Measurements from ENCODE around the gene PIGM.

Gene PIGM

GRCh38 chr1:160047111-160047991 lies 15.6 kb upstream of the PIGM start:
- TF ChIP-seq GATA3 (IDR thresholded peaks at IDR 0.05; ENCODE audit: low read depth, low read length) (no peak), GATA2 (IDR thresholded peaks at IDR 0.05; ENCODE audit: low read depth, low read length) (no peak)

- TF ChIP-seq GATA3 (IDR thresholded peaks at IDR 0.05; ENCODE audit: low read depth, low read length) (no peak), GATA2 (IDR thresholded peaks at IDR 0.05; ENCODE audit: low read depth, low read length) (peak; percentile 80)
These were observed 14.8 kb upstream of the PIGM start for GRCh38 chr1:160046494-160047110.

GRCh38 chr1:160045653-160046052 lies 13.9 kb upstream of the PIGM start:
- TF ChIP-seq GATA2 (IDR thresholded peaks at IDR 0.05; ENCODE audit: low read depth, low read length): no peak
- TF ChIP-seq GATA3 (IDR thresholded peaks at IDR 0.05; ENCODE audit: low read depth, low read length): no peak

DNA sequence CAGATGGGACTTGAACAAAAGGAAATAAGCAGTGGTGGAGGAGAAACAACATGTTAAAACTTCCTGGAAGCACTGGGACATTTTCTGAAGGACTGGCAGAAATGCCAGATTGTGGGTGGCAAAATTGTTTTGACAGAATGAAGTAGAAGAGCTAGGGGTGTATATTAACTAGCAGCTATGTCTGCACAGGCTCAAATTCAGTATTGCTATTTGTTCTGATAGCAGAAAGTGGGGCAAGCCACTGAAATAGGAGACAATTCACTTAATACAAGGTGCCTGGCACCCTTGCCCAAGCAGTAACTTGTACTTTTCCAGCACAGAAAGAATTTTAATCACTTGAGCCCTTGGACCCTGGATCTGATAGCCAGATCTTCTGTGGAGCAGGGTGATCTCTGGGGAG lies 11.8 kb upstream of the PIGM start:
- TF ChIP-seq GATA2 (IDR thresholded peaks at IDR 0.05; ENCODE audit: low read depth, low read length) (no peak), GATA3 (IDR thresholded peaks at IDR 0.05; ENCODE audit: low read depth, low read length) (no peak)

DNA sequence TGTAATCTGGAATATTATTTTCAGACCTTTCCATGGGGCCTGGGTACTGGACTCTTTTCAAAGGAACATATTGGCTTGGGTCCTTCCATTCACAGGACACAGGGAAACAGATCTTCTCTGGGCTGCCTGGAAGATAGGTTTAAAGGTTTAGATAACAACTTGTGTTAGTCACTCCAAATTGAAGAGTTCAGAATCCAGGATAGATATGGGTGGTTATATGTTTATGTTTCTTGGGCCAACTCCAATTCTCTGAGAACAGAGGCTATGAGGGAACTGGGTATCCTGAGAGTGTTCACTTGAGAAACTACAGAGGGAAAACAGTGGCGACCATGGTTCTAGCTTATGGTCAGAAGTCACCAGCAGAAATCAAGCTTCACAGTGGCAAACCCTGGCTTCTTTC lies 8.7 kb upstream of the PIGM start:
- TF ChIP-seq GATA2 (IDR thresholded peaks at IDR 0.05; ENCODE audit: low read depth, low read length) (no peak), GATA3 (IDR thresholded peaks at IDR 0.05; ENCODE audit: low read depth, low read length) (no peak)

DNA sequence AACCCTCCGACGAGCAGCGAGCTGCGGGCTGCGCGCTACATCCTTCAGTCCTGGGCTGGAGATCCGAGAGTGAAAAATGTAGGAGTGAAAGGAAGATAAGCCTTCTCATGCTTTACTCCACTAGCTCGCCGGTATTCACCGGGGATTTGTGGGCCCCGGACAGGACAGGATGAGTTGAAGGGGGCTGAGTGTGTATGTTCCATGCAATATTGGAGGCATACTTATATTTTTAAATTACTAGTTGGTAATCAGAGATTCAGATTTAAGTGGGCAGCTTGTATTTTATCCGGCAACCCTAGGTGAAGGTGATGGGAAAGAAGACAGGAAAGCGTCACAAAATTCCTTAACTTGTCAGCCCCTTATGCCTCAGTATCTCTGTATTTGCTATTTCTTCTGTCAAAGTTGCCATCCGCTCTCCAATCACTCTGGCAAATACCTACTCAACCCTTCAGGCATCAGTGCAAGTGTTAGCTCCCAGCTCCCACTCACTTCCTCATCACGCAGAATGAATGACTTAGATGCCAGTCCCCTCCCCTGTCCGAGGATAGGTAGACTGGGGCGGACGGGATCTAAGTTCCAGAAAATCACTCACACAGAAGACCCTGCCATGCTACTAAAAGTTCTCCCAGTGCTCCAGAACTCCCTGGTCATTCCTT lies 503 bp upstream of the PIGM start:
- no peak for TF ChIP-seq GATA2 (IDR thresholded peaks at IDR 0.05; ENCODE audit: low read depth, low read length)
- TF ChIP-seq GATA3 (IDR thresholded peaks at IDR 0.05; ENCODE audit: low read depth, low read length): no peak

DNA sequence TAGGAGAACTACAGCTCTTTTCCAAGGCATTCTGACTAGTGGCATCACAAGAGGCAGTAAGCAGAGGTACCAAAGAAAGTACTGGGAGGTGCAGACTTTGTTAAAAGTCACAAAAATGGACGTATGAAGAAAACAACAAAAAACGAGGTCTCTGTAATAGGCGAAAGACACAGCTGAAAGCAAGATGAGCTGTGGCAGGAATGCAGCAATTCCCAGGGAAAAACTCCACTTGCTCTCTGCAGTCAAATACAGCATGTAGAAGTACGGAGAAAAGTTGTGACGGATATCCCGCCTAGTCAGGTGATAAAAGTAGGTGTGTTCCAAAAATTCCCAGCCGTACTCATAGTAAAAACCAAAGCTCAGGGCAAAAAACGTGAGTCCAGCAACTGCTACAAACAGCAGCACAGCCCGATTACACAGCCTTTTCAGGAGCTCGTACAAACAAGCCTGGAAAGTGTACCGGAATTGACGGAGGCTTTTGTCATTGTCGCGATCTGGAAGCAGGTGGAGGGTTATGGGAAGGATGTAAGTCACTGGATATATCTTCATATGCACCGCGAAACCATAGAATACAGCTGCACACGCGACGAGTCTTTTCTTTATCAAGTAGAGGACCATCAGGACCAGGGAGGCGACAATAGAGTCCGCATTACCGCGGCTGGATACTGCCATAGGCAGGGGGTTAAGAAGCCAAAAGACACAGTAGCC lies 979 bp downstream of the PIGM start:
- TF ChIP-seq GATA3 (IDR thresholded peaks at IDR 0.05; ENCODE audit: low read depth, low read length) (no peak), GATA2 (IDR thresholded peaks at IDR 0.05; ENCODE audit: low read depth, low read length) (no peak)

GRCh38 chr1:160028426-160028825 lies 3.4 kb downstream of the PIGM start:
- TF ChIP-seq GATA2 (IDR thresholded peaks at IDR 0.05; ENCODE audit: low read depth, low read length): no peak
- TF ChIP-seq GATA3 (IDR thresholded peaks at IDR 0.05; ENCODE audit: low read depth, low read length): no peak

DNA sequence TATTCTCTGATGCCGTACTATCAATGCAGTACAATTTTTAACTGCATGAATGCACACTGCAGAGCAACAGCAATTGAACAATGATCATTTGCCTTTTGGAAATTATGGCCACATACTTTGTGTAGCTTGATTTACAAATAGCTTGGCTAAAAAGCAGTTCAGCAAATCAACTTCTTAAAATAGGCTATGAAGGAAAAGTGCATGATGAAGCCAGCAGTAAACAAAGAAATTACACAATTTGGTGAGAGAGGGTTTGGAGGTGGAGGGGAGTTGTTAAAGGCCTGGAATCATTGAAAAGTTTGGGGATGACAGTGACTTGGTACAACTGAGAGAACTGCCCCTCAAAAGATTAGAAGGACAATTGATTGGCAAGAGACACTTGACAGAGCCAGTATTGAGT lies 6.5 kb downstream of the PIGM start:
- TF ChIP-seq GATA3 (IDR thresholded peaks at IDR 0.05; ENCODE audit: low read depth, low read length) (no peak), GATA2 (IDR thresholded peaks at IDR 0.05; ENCODE audit: low read depth, low read length) (no peak)

DNA sequence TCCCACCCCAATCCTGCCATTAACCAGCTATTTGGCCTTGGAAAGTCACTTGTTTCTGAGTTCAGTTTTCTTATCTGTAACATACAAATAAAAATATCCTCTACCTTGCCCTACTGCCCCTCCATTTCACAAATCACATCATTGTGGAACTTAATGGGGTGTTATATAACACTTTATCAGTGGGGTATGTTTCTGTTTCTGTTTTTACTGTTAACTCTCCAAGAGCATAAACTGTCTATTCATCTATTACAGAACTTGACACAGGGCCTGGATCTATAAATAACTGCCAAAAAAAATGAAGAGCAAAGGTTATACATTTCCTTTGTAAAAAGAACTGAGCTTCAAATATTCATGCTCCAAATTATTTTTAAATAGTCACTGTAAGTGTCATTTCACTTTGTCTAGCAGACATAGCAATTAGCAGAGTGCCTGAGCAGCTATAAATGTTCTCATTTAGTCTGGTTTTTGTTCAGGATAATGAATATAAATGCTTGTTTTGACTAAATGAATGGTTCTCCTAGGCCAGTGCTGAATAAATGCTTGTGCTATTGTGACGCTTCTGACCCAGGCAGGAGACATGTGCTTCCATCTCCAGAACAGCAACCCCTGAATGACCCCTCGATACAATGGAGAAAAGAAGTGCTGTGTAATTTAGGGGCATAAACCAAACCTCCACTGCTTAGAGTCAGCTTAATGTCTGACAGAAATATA lies 7.4 kb downstream of the PIGM start:
- TF ChIP-seq GATA2 (IDR thresholded peaks at IDR 0.05; ENCODE audit: low read depth, low read length) (no peak), GATA3 (IDR thresholded peaks at IDR 0.05; ENCODE audit: low read depth, low read length) (no peak)

DNA sequence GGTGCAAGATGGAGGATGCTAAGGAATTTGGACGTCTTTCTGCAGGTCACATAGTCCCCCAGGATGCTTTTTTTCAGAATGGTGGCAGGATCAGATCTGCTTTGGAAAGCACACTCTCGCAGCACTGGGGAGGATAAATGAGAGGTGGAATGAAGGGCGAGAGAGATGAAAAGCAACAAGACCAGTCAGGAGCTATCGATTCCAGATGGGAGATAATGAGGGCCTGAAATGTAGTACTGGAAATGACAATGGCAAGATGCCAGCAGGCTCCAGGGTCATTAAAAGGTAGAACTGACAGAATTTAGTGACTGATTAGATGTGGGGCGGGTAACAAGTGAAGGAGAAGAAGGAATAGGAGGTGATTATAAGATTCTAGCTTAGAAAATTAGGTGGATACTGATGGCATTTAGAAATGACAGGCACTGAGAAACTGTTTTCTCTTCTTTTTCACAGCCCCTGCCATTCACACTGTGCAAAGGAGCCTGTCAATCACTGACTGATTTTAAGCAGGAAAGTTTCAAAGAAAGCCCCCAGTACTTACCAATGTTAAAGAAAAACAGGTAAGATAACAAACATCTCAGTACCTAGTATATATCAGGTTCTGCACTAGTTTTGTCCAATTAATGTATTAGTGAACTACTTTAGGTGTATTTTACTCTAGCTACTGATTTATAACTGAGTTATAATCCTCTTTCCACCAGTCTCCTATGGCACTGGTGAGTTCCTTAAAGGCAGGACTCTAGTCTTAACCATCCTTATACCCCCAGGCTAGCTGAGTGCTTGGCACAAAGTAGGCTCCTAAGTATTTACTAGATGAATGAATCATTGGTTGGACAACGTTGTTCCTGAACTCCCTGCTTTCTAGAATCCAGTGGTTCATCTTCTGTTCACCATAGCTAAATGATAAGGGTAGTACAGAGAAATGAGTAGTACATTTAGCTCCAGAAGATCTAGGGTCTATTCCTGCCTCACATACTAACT lies 9.2 kb downstream of the PIGM start:
- TF ChIP-seq GATA3 (IDR thresholded peaks at IDR 0.05; ENCODE audit: low read depth, low read length) (no peak), GATA2 (IDR thresholded peaks at IDR 0.05; ENCODE audit: low read depth, low read length) (no peak)

GRCh38 chr1:160021376-160022074 lies 10.3 kb downstream of the PIGM start:
- TF ChIP-seq GATA2 (IDR thresholded peaks at IDR 0.05; ENCODE audit: low read depth, low read length) (no peak), GATA3 (IDR thresholded peaks at IDR 0.05; ENCODE audit: low read depth, low read length) (no peak)

Measured in SH-SY5Y (cell line).